Measurements from ENCODE around the gene ANKRD52. TPM values are rescaled to one million over a fixed set of nuclear protein-coding genes. Genes with fewer than 3 reads are reported as not detected.

ANKRD52 gene
- total and polyA plus RNA-seq, 9 of the 15 experiments (the other 6 are each of a cell fraction or from before 2014, with no cell fraction given): 0.52 to 46.8 (median 7.9) TPM

- TF ChIP-seq RBM17 (IDR thresholded peaks at IDR 0.05; ENCODE audit: borderline replicate concordance, low read depth, low read length) (no peak), CHAMP1 (IDR thresholded peaks at IDR 0.05) (no peak), CGGBP1 (CRISPR knock-in tag; IDR thresholded peaks at IDR 0.05) (no peak), RBBP5 (IDR thresholded peaks at IDR 0.05; ENCODE audit: borderline replicate concordance, insufficient read depth, low read length, poor library complexity, severe bottlenecking) (no peak), HNRNPL (IDR thresholded peaks at IDR 0.05; ENCODE audit: low read depth, low read length) (no peak), ZSCAN29 (IDR thresholded peaks at IDR 0.05) (no peak), ZNF395 (CRISPR knock-in tag; IDR thresholded peaks at IDR 0.05) (no peak), HIVEP1 (CRISPR knock-in tag; IDR thresholded peaks at IDR 0.05) (no peak), BRF2 (IDR thresholded peaks at IDR 0.05; ENCODE audit: borderline replicate concordance, insufficient read depth, insufficient read length) (no peak), SMAD2 (IDR thresholded peaks at IDR 0.05; ENCODE audit: low read depth, low read length) (no peak), CREBBP (IDR thresholded peaks at IDR 0.05; ENCODE audit: low read depth, low read length) (no peak), KDM5B (IDR thresholded peaks at IDR 0.05; ENCODE audit: insufficient replicate concordance, low read depth, low read length) (no peak), PATZ1 (CRISPR knock-in tag; IDR thresholded peaks at IDR 0.05; ENCODE audit: borderline replicate concordance) (0 out of 2 replicates have a peak, but pooled peaks have one; percentile 15), ZNF354B (CRISPR knock-in tag; IDR thresholded peaks at IDR 0.05) (no peak), RBFOX2 (IDR thresholded peaks at IDR 0.05; ENCODE audit: low read depth, low read length) (no peak), ZFP1 (CRISPR knock-in tag; IDR thresholded peaks at IDR 0.05) (no peak), MBD2 (IDR thresholded peaks at IDR 0.05; ENCODE audit: borderline replicate concordance, low read depth) (no peak), RFX7 (CRISPR knock-in tag; IDR thresholded peaks at IDR 0.05) (no peak), KLF10 (CRISPR knock-in tag; IDR thresholded peaks at IDR 0.05) (no peak), E2F4 (CRISPR knock-in tag; IDR thresholded peaks at IDR 0.05; ENCODE audit: low read depth) (no peak)
Measured at GRCh38 chr12:56258820-56259183, 618 bp upstream of the ANKRD52 start (continued).

Measured in K562 (cell line).